ENCODE data around the gene FREY1. TPM values are rescaled to one million over a fixed set of nuclear protein-coding genes. Genes with fewer than 3 reads are reported as not detected.

Gene FREY1
- total and polyA plus RNA-seq, 2 of the 4 experiments (the other 2 are of a cell fraction) = 0.21 TPM; not detected in 1

DNA sequence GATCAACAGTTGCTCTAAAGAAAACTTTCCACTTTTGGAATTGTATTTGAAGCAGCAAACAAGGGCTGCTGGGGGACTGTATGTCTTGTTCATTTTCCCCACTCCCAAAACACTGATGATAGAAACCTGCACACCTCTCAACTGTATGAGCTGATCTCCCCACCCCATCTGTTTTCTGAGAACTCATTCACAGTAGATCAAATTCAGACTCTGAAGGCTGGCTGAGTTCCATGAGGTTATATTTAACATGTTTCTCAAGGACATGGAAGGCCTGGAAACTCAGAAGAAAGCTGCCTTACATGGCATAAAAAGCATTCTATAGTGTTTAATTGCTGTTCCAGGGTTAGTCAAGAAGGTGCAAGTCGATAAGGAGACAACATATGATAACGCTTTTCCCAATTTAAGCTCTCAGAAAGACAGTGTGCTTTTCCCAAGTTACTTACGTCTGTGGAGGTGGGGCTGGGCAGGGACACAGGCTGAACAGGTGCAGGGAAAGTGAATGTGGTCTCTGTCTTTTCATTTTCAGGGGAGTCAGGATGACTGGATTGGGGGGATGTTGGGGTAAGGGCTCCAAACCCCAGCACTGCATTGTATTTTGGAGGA, 38.4 kb upstream of the FREY1 start:
- Histone ChIP-seq H2BK5ac (ENCODE audit: low read depth, low read length, poor library complexity, severe bottlenecking) (no peak overlapping the region), H3K27me3 (ENCODE audit: control insufficient read depth, insufficient read depth, low read length) (no peaks in the 10 kb centered on the region), H3K4me1 (ENCODE audit: control insufficient read depth, insufficient read depth, low read length) (no peaks in the 10 kb centered on the region), H3K9ac (ENCODE audit: low read depth, low read length) (no peak overlapping the region), H3K9me3 (ENCODE audit: control insufficient read depth, insufficient read depth, low read length) (no peaks in the 10 kb centered on the region), H3K23ac (ENCODE audit: low read depth, low read length) (no peak overlapping the region), H2AK9ac (replicated peaks; ENCODE audit: low read depth, low read length, poor library complexity) (no peak overlapping the region), H3K4me2 (ENCODE audit: low read depth, low read length) (no peak overlapping the region), H3K4ac (ENCODE audit: low read depth, low read length) (no peak overlapping the region), H3K56ac (ENCODE audit: extremely low read depth, insufficient read depth, low read length) (no peak overlapping the region), H3K14ac (replicated peaks; ENCODE audit: low read depth, low read length) (no peak overlapping the region), H4K5ac (ENCODE audit: low read depth, low read length) (no peak overlapping the region), H4K91ac (ENCODE audit: insufficient read depth, low read depth, low read length) (no peak overlapping the region), H3K79me1 (ENCODE audit: low read depth in 1 of 2, low read length in 2 of 2) (no peaks in the 10 kb centered on the region), H2BK15ac (ENCODE audit: low read depth, low read length) (no peak overlapping the region), H2BK120ac (ENCODE audit: low read depth, low read length) (no peak overlapping the region), H4K8ac (ENCODE audit: low read depth in 2 of 2, low read length in 2 of 2) (no peak overlapping the region), H3K27ac (ENCODE audit: insufficient read depth, low read length) (no peak overlapping the region), H2AK5ac (ENCODE audit: low read depth, low read length) (no peak overlapping the region), H3K4me3 (ENCODE audit: insufficient read depth, low read depth, low read length) (no peak overlapping the region), H3K9me1 (ENCODE audit: insufficient read depth, low read length) (0 out of 2 replicates have a peak, but pooled peaks cover 2% of the 10 kb centered on the region), H3K18ac (ENCODE audit: low read depth, low read length) (no peak overlapping the region), H2AFZ (replicated peaks; ENCODE audit: low read length, poor library complexity) (no peak overlapping the region), H3K36me3 (ENCODE audit: control insufficient read depth, insufficient read depth, low read length) (peaks cover 50% of the 10 kb centered on the region), H2BK20ac (ENCODE audit: low read depth, low read length) (no peak overlapping the region), H4K20me1 (ENCODE audit: insufficient read depth, low read length) (no peaks in the 10 kb centered on the region)
- dilution Hi-C loops (cut with HindIII; ENCODE audit: low sequenced_read_pairs, unreplicated experiment) (no loop called here), in situ Hi-C loops (cut with MboI; ENCODE audit: low sequenced_read_pairs) (no loop called here), intact Hi-C loops (cut with micrococcal nuclease) (no loop called here)
- CTCF ChIA-PET = no interaction called here
- 100% methylated on average over 2 of the region's 3 CpGs; no CpG with 5 or more reads in 1 of the 2 experiments for WGBS, 2 experiments (ENCODE audit: extremely low coverage in 2 of 2, insufficient read length in 1 of 2)
- TF ChIP-seq, protein P1, sequence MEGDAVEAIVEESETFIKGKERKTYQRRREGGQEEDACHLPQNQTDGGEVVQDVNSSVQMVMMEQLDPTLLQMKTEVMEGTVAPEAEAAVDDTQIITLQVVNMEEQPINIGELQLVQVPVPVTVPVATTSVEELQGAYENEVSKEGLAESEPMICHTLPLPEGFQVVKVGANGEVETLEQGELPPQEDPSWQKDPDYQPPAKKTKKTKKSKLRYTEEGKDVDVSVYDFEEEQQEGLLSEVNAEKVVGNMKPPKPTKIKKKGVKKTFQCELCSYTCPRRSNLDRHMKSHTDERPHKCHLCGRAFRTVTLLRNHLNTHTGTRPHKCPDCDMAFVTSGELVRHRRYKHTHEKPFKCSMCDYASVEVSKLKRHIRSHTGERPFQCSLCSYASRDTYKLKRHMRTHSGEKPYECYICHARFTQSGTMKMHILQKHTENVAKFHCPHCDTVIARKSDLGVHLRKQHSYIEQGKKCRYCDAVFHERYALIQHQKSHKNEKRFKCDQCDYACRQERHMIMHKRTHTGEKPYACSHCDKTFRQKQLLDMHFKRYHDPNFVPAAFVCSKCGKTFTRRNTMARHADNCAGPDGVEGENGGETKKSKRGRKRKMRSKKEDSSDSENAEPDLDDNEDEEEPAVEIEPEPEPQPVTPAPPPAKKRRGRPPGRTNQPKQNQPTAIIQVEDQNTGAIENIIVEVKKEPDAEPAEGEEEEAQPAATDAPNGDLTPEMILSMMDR (conservative IDR thresholded peaks at IDR 0.05; ENCODE audit: low read depth, low read length) = no peak
- ATAC-seq (ENCODE audit: low read depth) (no peak), DNase-seq (no peak)
- BruUV-seq (replicated peaks) = no TSS peak
- POLR2A ChIA-PET (ENCODE audit: unreplicated experiment) = no interaction called here
